ENCODE data around the gene PCSK7.

PCSK7 gene

GRCh38 chr11:117160826-117161225 lies 71.0 kb downstream of the PCSK7 start:
- DNase-seq (ENCODE audit: low read depth in 2 of 2): no peak

- no peak for DNase-seq (ENCODE audit: low read depth in 2 of 2)
Measured at GRCh38 chr11:117159892-117160291, 72.0 kb downstream of the PCSK7 start.

GRCh38 chr11:117157507-117157906 lies 74.4 kb downstream of the PCSK7 start:
- no peak for DNase-seq (ENCODE audit: low read depth in 2 of 2)

GRCh38 chr11:117154468-117154867 lies 77.4 kb downstream of the PCSK7 start:
- no peak for DNase-seq (ENCODE audit: low read depth in 2 of 2)

All from stimulated activated CD8-positive, alpha-beta memory T cell treated with anti-CD3 and anti-CD28 coated beads, Interleukin-15, amount 100 ng/mL, for 4 hours (primary cell).